ENCODE measurements around the gene GPC5. TPM values are rescaled to one million over a fixed set of nuclear protein-coding genes. Genes with fewer than 3 reads are reported as not detected.

Gene GPC5
- polyA plus RNA-seq, 3 donors from 2014 or later: 0.58 TPM; not detected in 2

DNA sequence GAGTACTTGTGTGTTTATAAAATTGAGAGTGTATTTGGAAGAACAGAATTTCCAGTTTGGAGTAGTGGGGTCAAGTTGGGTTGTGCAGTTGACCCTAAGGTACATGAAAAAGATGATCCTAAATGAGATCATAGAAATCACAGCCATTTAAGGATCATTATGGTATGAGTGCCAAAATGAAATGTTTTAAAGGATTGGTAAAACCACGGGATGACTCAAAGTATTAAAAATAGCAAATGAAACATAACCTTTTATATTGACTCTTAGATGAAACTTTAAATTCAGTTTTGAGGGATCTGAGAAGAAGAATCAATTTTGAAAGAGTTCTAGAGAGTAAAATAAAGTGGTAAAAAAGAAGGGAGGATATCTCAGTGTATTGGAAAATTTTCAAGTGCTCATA lies 773.8 kb downstream of the GPC5 start:
- H3K4me1 Mint-ChIP-seq: no peaks in the 10 kb centered on the region
- no peaks in the 10 kb centered on the region for H3K36me3 Mint-ChIP-seq
- peaks cover 6 to 25% (median 8%) of the 10 kb centered on the region in 6 donors for H3K9me3 Mint-ChIP-seq
- no peak overlapping the region for H3K4me3 Mint-ChIP-seq
- H3K27ac Mint-ChIP-seq: no peak overlapping the region
- peaks cover 0 to 4% (median 0%) of the 10 kb centered on the region in 3 donors for H3K27me3 Mint-ChIP-seq (ENCODE audit: low read depth in 3 of 3)
- DNase-seq: no peak

DNA sequence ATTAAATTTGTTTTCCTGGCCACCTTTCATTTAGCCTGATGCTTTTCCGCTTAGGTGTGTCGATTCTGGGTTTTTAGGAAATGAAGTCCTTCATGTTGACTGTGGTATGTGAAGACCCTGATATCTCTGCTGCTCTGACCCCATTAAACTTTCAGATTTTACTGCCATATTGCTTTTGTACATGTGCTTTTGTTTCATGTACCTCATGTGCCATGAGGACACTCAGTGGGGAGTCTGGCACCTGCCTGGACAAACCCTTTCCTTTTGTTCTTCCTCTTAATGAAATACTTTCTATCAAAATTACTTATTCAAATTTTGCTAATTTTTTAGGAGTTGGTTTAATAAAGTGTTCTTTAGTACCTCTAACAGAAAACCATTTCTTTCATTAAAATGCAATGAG lies 774.8 kb downstream of the GPC5 start:
- peaks cover 0 to 2% (median 0%) of the 10 kb centered on the region in 3 donors for H3K27me3 Mint-ChIP-seq (ENCODE audit: low read depth in 3 of 3)
- H3K27ac Mint-ChIP-seq: no peak overlapping the region
- H3K4me3 Mint-ChIP-seq: no peak overlapping the region
- peaks cover 5 to 21% (median 8%) of the 10 kb centered on the region in 6 donors for H3K9me3 Mint-ChIP-seq
- H3K4me1 Mint-ChIP-seq: no peaks in the 10 kb centered on the region
- no peak for DNase-seq
- no peaks in the 10 kb centered on the region for H3K36me3 Mint-ChIP-seq

DNA sequence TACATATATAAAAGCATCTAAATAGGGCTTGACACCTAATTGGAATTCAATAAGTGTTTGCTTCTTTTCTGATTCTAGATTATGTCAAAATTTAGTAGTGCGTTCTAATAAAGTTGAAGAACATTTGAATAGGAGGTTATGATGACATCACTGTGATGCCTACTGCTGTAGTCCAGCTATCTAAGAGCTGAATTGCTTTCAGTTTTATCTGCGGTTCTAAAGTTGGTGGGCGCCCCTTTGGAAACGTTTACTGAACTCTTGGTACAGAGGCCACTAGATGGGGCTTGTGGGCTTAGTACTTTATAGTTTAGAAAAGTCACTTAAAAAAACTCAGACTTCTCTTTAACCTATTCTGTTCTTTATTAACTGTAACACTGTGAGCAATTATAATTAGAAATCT lies 776.9 kb downstream of the GPC5 start:
- Mint-ChIP-seq H3K36me3 (no peaks in the 10 kb centered on the region), H3K9me3 (peaks cover 3 to 21% (median 5%) of the 10 kb centered on the region in 6 donors), H3K4me1 (no peaks in the 10 kb centered on the region), H3K4me3 (no peak overlapping the region), H3K27me3 (ENCODE audit: low read depth in 3 of 3) (peaks cover 0 to 2% (median 0%) of the 10 kb centered on the region in 3 donors), H3K27ac (no peak overlapping the region)
- DNase-seq: no peak

DNA sequence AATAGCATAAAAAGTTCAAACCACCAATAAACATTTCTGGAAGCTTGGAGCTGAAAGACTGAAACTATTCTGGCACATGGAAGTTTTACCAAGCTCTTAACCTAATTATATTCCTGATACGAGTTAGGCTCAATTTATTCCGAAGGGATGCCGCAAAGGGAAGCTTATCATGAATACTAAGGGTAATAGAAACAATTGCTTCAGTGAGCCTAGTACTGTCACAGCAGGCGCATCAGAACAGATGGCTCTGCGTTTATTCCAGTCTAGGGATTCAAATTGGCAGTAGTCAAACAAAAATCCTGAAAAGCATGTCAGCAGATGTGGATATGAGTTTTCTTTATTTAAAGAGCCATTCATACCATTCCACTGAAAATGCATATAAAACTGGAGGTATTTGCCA lies 779.5 kb downstream of the GPC5 start:
- no peaks in the 10 kb centered on the region for H3K36me3 Mint-ChIP-seq
- H3K4me3 Mint-ChIP-seq: no peak overlapping the region
- no peak overlapping the region for H3K27ac Mint-ChIP-seq
- peaks cover 0 to 3% (median 0%) of the 10 kb centered on the region in 3 donors for H3K27me3 Mint-ChIP-seq (ENCODE audit: low read depth in 3 of 3)
- H3K9me3 Mint-ChIP-seq: peaks cover 0 to 16% (median 4%) of the 10 kb centered on the region in 6 donors
- no peaks in the 10 kb centered on the region for H3K4me1 Mint-ChIP-seq
- DNase-seq: no peak

DNA sequence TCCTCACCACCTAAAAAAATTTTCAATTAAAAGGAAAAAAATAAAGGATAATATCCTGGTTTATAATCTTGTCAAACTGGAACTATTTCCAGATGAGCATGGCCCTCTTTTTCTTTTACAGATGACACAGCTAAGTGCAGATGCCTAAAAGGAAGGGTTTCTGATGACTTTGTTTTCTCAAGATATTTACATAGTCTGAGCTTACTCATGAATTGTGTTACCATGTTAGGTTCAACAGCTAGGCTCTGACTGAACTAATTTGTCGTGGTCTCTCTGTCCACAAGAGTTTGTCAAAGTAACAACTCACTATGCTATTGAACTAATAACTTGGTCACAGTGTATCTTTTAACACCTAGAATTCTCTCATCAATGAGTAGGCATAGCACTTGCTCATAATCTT lies 780.8 kb downstream of the GPC5 start:
- H3K27ac Mint-ChIP-seq: no peak overlapping the region
- H3K4me1 Mint-ChIP-seq: no peaks in the 10 kb centered on the region
- H3K27me3 Mint-ChIP-seq (ENCODE audit: low read depth in 3 of 3): peaks cover 0 to 3% (median 0%) of the 10 kb centered on the region in 3 donors
- DNase-seq: no peak
- no peaks in the 10 kb centered on the region for H3K36me3 Mint-ChIP-seq
- no peak overlapping the region for H3K4me3 Mint-ChIP-seq
- peaks cover 0 to 9% (median 0%) of the 10 kb centered on the region in 6 donors for H3K9me3 Mint-ChIP-seq

DNA sequence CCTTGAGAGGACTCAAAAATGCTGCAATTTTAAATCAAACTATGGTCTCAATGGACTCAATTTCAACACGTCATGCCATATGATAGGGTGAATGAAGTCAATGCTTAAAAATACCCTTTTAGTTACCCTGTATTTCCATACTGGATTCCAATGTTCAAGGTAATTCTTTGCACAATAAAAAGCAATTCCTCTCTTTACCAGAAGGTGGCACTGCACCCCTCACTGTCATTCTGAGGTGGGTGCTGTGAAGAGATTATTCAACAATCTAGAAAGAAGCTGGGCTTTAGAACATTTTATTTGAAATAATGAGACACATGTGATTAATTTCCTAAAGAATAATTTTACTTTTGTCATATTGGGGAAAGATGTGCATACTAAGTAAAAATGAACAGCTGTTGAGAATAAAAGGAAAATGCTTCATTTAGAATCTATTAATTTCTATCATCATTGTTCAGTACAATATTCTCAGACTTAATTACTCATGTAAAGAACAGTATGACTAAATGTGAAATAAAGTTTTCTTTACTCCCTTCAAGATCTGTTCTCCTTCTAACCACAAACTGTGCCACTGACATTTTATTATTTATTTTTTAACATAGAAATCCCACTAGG lies 789.1 kb downstream of the GPC5 start:
- Mint-ChIP-seq H3K4me1 (no peaks in the 10 kb centered on the region), H3K9me3 (peaks cover 0 to 3% (median 0%) of the 10 kb centered on the region in 6 donors), H3K27me3 (ENCODE audit: low read depth in 3 of 3) (peaks cover 0 to 9% (median 0%) of the 10 kb centered on the region in 3 donors), H3K4me3 (no peak overlapping the region), H3K36me3 (no peaks in the 10 kb centered on the region), H3K27ac (no peak overlapping the region)
- DNase-seq: peak in 1 of 3 donors; percentile 12

DNA sequence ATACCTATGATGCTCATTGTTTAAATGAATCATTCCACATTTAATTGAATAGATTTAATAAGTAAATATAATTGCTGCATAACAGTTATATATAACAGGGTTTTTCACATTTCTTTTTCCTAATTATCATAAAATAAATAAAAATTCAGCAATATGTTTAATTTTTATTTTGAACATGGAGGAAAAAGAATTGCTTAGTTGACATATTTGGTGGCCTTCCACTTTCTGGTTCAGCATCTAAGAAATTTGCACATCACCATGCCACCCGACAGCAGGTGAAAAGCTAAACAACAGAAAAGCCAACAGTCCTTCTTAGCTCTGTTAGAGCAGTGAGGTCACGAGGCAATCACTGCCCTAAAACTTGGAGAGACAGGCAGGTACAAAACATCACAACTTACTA lies 790.2 kb downstream of the GPC5 start:
- DNase-seq: no peak
- Mint-ChIP-seq H3K36me3 (no peaks in the 10 kb centered on the region), H3K27me3 (ENCODE audit: low read depth in 3 of 3) (peaks cover 0 to 9% (median 0%) of the 10 kb centered on the region in 3 donors), H3K9me3 (peaks cover 0 to 3% (median 0%) of the 10 kb centered on the region in 6 donors), H3K4me3 (no peak overlapping the region), H3K4me1 (no peaks in the 10 kb centered on the region), H3K27ac (no peak overlapping the region)

DNA sequence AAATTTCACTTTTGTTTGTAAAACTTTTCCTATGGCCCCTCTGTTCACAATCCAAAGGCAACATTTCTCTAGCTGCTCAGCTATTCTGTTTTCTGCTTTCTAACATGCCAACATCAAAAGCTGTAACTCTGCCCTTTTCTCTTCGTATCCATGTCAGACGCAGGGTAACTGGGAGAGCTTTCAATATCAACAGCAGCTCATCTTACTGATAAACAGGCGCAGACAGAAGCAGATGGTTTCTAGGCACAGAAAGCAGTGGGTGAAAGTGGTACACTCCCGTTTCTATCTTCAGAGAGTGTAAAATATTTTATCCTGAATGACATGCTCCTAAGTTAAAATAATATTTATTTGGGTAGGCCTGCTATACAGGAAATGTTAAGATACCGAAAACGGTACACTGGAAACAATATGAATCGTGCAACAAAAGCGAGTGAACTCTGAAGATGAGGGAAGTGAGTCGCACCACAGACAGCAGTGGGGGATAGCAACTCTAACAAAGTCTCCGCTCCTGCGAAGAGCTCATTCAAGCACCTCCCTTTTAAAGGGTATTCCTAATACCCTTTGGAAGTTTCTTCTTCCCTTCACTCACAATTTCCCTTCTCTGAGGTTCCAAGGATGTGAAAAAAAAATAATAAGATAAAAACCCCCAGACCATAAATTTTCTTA lies 798.3 kb downstream of the GPC5 start:
- no peak overlapping the region for H3K4me3 Mint-ChIP-seq
- no peak for DNase-seq
- H3K36me3 Mint-ChIP-seq: no peaks in the 10 kb centered on the region
- H3K27me3 Mint-ChIP-seq (ENCODE audit: low read depth in 3 of 3): no peaks in the 10 kb centered on the region
- H3K4me1 Mint-ChIP-seq: no peaks in the 10 kb centered on the region
- no peak overlapping the region for H3K27ac Mint-ChIP-seq
- H3K9me3 Mint-ChIP-seq: peaks cover 5 to 20% (median 7%) of the 10 kb centered on the region in 6 donors

DNA sequence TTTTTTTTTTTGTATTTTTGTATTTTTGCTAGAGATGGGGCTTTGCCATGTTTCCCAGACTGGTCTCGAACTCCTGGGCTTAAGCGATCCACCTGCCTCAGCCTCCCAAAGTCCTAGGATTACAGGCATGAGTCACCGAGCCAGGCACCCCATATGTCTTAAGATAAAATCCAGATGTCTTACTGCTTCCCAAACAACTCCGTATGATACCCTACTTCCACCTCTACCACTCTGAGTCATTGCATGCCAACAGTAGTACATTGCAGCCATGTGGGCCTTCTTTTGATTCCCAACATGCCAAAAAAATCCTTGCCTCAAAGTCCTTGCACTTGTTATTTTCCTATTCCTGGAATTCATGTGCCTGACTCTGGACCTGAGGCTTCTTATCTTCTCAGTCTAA lies 799.2 kb downstream of the GPC5 start:
- Mint-ChIP-seq H3K4me1 (no peaks in the 10 kb centered on the region), H3K36me3 (peaks cover 0 to 5% (median 0%) of the 10 kb centered on the region in 3 donors), H3K27ac (no peak overlapping the region), H3K9me3 (peaks cover 5 to 20% (median 7%) of the 10 kb centered on the region in 6 donors), H3K4me3 (no peak overlapping the region), H3K27me3 (ENCODE audit: low read depth in 3 of 3) (no peaks in the 10 kb centered on the region)
- DNase-seq: no peak

DNA sequence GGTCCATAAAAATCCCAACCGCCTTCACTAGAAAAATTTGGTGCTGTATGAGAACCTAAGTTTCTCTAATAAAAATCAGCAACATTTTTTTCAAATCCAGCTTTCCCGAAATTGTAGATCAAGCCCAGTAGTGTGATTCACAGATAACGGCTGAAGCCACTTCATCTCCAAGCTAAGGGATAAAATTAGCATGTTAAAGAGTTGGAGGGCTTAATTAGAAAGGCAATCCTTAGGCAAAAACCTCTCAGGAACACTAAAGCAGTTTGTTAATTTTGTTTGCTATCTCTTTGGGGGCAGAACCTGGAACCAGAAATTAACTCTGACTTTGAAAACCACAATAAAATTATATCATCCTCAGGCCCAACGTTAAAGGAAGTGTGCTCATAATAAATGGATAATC lies 820.2 kb downstream of the GPC5 start:
- Mint-ChIP-seq H3K9me3 (peaks cover 1 to 48% (median 19%) of the 10 kb centered on the region in 6 donors), H3K27ac (no peak overlapping the region), H3K27me3 (ENCODE audit: low read depth in 3 of 3) (peaks cover 0 to 2% (median 0%) of the 10 kb centered on the region in 3 donors), H3K4me3 (no peak overlapping the region), H3K4me1 (no peaks in the 10 kb centered on the region), H3K36me3 (no peaks in the 10 kb centered on the region)
- no peak for DNase-seq

DNA sequence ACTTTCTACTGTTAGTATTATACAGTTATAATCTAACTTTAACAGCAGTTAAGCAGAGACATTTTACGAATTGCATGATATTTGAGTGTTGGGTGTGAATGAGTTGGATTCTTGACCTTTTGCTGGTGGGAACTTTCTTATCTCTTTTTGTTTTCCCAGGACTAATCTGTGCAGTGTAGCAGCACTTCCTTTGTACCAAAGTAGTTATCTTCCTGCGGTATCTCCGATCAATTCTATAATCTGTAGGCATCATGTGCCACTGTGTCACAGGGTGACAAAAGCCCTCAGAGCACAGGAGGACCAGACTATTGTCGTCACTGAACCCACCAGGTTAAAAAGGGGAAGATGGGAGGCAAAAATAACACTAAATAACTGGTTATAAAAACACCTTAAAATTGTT lies 823.5 kb downstream of the GPC5 start:
- no peak overlapping the region for H3K4me3 Mint-ChIP-seq
- peaks cover 0 to 8% (median 0%) of the 10 kb centered on the region in 3 donors for H3K27me3 Mint-ChIP-seq (ENCODE audit: low read depth in 3 of 3)
- peaks cover 0 to 5% (median 0%) of the 10 kb centered on the region in 3 donors for H3K36me3 Mint-ChIP-seq
- peaks cover 0 to 56% (median 25%) of the 10 kb centered on the region in 6 donors for H3K9me3 Mint-ChIP-seq
- H3K4me1 Mint-ChIP-seq: no peaks in the 10 kb centered on the region
- no peak for DNase-seq
- H3K27ac Mint-ChIP-seq: no peak overlapping the region

DNA sequence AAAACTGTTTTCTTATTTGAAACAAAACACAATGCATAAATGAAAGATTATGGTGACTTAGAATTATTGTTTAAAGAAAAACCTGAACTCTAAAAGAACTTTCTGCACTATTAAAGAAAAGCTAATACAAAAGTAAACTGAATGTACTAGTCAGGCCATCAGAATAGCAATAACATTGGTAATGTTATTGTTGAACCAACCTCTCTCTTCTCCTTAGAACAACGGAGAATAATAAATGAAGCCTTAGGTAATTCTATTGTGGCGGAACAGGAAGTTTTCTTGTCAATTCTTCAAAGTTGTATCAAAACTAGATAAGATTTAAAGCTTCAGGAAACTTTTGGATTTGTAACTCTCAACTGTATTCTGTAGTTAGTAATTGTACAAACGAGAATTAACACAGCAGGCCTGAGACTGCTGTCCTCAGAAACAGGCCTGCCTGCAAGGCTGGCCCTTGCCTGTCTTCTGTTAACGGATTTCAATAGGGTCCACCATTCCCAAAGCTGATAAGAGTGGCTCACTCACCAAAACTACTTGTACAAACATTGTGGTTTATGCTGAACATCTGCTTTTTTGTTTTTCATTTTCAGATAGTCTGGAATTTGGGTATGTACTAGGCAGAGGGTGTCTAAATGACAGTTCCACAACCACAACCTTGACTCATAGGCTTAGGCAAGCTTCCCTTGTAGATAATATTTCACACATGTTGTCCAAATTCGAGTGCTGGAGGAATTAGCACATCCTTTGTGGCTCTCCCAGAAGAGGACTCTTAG lies 825.8 kb downstream of the GPC5 start:
- peaks cover 0 to 8% (median 0%) of the 10 kb centered on the region in 3 donors for H3K27me3 Mint-ChIP-seq (ENCODE audit: low read depth in 3 of 3)
- peaks cover 0 to 49% (median 23%) of the 10 kb centered on the region in 6 donors for H3K9me3 Mint-ChIP-seq
- no peak overlapping the region for H3K4me3 Mint-ChIP-seq
- no peaks in the 10 kb centered on the region for H3K4me1 Mint-ChIP-seq
- H3K27ac Mint-ChIP-seq: no peak overlapping the region
- DNase-seq: no peak
- peaks cover 0 to 5% (median 0%) of the 10 kb centered on the region in 3 donors for H3K36me3 Mint-ChIP-seq

DNA sequence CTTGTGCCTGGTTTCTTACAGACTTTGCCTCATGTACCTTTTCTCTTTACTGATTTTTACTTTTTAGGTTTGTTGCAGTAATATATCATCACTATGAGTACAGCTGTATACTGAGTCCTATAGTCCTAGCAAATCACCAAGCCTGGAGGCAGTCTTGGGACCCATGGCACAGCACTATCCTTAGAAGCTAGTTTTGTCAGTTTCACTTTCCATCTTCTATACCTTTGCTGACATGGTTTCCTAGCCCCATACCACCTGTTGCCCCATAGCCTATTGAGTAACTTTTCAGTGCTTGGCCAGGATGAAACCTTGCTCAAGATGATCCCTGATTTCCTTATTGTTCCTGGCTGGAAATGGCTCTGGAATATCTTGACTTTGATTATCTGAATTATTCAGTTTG lies 826.4 kb downstream of the GPC5 start:
- no peak overlapping the region for H3K27ac Mint-ChIP-seq
- no peak overlapping the region for H3K4me3 Mint-ChIP-seq
- H3K9me3 Mint-ChIP-seq: peaks cover 0 to 43% (median 19%) of the 10 kb centered on the region in 6 donors
- DNase-seq: no peak
- peaks cover 0 to 5% (median 0%) of the 10 kb centered on the region in 3 donors for H3K36me3 Mint-ChIP-seq
- no peaks in the 10 kb centered on the region for H3K4me1 Mint-ChIP-seq
- peaks cover 0 to 6% (median 0%) of the 10 kb centered on the region in 3 donors for H3K27me3 Mint-ChIP-seq (ENCODE audit: low read depth in 3 of 3)

DNA sequence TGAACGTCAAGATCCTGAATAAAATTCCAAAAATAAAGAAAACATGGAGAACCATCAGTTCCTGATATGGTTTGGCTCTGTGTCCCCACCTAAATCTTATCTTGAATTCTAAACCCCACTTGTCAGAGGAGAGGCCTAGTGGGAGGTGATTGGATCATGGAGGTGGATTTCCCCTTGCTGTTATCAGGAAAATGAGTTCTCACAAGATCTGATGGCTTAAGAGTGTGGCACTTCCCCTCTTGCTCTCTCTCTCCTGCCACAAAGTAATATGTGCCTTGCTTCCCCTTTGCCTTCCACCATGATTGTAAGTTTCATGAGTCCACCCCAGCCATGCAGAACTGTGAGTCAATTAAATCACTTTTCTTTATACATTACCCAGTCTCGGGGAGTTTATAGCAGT lies 827.4 kb downstream of the GPC5 start:
- H3K9me3 Mint-ChIP-seq: peaks cover 0 to 36% (median 19%) of the 10 kb centered on the region in 6 donors
- no peak for DNase-seq
- peaks cover 0 to 6% (median 0%) of the 10 kb centered on the region in 3 donors for H3K27me3 Mint-ChIP-seq (ENCODE audit: low read depth in 3 of 3)
- H3K4me1 Mint-ChIP-seq: no peaks in the 10 kb centered on the region
- H3K36me3 Mint-ChIP-seq: peaks cover 0 to 5% (median 0%) of the 10 kb centered on the region in 3 donors
- H3K27ac Mint-ChIP-seq: no peak overlapping the region
- H3K4me3 Mint-ChIP-seq: no peak overlapping the region

All from immature natural killer cell (primary cell).